WTC11 (cell line): ENCODE results near the gene GCK.

ENCODE experiments used
- FOXJ3 ChIP-seq: sonication (generic); formaldehyde crosslinking; IDR thresholded peaks from 2 replicates; pipeline ENCODE4 v1.9.0; 2021; ENCODE audit warnings: missing genetic modification reagents, mild to moderate bottlenecking, borderline replicate concordance
- NR2C2 ChIP-seq: sonication (generic); formaldehyde crosslinking; IDR thresholded peaks from 2 replicates; pipeline ENCODE4 v1.8.0; 2022; ENCODE audit warnings: mild to moderate bottlenecking, missing genetic modification reagents
- RORB ChIP-seq: fragments of 250-450 bp; sonication (Bioruptor Pico); IDR thresholded peaks from 2 replicates; pipeline ENCODE4 v1.9.0; 2021; ENCODE audit warnings: mild to moderate bottlenecking
- SP1 ChIP-seq: sonication (generic); formaldehyde crosslinking; conservative IDR thresholded peaks from 2 replicates; pipeline ENCODE4 v1.8.1; 2022; ENCODE audit warnings: missing genetic modification reagents
- ZNF138 ChIP-seq: sonication (generic); formaldehyde crosslinking; conservative IDR thresholded peaks from 2 replicates; pipeline ENCODE4 v1.8.1; 2022; ENCODE audit warnings: mild to moderate bottlenecking, moderate library complexity, missing genetic modification reagents
- TF ChIP-seq, protein P1 (sequence below): fragments of 200-600 bp; IDR thresholded peaks from 2 replicates; pipeline ENCODE4 v1.8.0; 2022; ENCODE audit warnings: antibody characterized with exemption

DNA sequence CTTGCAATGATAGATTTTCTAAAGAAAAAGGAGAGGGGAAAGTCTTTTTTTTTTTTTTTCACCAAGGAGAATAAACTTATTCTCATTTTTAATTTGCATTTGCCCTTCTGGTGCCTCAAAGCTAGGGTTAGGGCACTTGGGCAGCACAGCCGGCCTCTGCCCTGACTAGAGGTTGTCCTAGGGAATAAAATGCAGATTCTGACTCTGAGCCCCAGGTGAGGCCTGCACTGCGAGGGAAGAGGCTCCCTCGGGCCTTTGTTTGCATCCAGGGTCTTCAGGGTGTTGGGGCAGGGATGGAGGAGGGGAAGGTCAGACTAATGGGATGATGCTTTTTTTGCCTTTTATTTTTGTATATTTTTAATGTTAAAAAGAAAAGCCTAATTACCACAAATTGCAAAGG, 55.9 kb downstream of the GCK start:
- TF ChIP-seq, protein P1, sequence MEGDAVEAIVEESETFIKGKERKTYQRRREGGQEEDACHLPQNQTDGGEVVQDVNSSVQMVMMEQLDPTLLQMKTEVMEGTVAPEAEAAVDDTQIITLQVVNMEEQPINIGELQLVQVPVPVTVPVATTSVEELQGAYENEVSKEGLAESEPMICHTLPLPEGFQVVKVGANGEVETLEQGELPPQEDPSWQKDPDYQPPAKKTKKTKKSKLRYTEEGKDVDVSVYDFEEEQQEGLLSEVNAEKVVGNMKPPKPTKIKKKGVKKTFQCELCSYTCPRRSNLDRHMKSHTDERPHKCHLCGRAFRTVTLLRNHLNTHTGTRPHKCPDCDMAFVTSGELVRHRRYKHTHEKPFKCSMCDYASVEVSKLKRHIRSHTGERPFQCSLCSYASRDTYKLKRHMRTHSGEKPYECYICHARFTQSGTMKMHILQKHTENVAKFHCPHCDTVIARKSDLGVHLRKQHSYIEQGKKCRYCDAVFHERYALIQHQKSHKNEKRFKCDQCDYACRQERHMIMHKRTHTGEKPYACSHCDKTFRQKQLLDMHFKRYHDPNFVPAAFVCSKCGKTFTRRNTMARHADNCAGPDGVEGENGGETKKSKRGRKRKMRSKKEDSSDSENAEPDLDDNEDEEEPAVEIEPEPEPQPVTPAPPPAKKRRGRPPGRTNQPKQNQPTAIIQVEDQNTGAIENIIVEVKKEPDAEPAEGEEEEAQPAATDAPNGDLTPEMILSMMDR: no peak
- TF ChIP-seq ZNF138 (CRISPR knock-in tag) (no peak), NR2C2 (CRISPR knock-in tag) (no peak), SP1 (CRISPR knock-in tag) (no peak), RORB (no peak), FOXJ3 (no peak)
